G401.6 (cell line): ENCODE data around the gene NFYC.
"Not testable (repeated sequence)": the region's sequence is repeated elsewhere in the genome, so short reads cannot be mapped to it uniquely, and the experiment has no call there.

Experiments
- FAIRE-seq: peaks from 2 replicates; lab custom pipeline; 2012; peaks lifted over from hg19 to GRCh38; lab: Jason Lieb, UNC

Gene NFYC

DNA sequence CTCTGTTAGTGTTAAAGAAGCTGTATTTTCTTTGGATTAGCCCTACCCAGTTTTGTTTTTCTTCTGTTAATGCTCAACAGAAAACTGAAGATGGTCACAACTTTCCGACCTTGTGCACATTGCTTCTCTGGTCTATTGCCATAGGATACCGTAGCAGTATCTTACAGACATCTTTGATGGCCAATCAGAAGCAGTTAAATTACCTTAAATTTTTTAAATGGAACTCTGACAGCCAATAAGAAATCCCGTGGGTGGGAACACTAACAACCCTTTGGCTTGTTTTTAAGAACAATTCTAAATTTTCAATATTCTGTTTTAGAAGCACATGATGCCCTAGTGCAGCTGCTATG lies 17.2 kb downstream of the NFYC start:
- FAIRE-seq = no peak

DNA sequence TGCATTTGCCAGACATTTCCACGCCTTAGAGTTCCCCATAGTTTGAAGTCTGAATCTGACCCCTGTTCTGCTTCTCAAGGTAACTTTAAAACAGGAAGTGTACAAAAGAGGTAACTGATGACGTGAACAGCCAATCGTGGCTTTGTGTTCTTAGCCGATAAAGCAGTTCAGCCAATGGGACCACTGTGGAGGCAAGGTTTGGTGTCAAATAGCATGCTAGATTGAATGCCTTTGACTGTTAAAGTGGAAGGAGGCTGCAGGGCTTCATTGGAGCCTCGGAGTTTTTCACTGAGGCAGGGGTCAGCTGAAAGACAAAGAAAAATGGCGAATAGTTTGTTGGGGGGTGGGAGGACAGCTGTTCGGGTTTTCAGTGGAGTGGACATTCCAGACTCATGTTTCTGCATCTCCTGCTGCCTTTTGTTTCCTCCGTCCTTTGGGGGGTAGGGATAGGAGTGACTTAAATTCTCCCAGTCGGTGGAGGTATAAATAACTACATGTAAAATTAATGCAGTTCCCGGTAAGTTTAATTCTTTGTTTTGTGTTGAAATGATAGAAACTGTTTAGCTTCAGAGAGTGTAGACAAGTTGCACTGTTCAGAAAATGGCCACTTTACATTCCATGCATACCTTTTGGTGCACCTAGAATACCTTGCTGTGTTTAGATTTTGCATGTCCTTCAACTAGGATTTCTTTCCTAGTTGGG lies 17.7 kb downstream of the NFYC start:
- peak; percentile 97 for FAIRE-seq

DNA sequence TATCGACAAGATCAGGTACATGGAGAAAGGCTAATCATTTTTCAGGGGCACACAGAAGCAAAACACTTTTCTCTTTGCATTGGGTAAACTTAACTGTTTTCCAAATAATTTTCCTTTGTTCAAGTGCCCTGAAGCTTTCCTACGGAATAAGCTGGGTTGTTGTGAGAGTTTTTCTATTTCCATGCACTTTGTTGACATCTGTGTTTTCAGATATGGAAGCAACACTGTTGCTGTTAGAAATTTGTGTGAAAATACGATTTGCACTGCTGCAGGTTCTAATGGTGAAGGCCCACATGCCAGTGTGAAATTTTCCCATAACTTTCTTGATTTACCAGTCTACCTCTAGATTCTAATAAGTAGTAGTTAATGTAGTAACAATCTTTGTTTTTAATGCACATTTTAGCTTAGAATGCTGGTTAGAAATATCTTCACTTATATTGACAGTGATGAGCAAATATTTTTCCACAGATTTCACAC lies 18.3 kb downstream of the NFYC start:
- peak; percentile 28 for FAIRE-seq

DNA sequence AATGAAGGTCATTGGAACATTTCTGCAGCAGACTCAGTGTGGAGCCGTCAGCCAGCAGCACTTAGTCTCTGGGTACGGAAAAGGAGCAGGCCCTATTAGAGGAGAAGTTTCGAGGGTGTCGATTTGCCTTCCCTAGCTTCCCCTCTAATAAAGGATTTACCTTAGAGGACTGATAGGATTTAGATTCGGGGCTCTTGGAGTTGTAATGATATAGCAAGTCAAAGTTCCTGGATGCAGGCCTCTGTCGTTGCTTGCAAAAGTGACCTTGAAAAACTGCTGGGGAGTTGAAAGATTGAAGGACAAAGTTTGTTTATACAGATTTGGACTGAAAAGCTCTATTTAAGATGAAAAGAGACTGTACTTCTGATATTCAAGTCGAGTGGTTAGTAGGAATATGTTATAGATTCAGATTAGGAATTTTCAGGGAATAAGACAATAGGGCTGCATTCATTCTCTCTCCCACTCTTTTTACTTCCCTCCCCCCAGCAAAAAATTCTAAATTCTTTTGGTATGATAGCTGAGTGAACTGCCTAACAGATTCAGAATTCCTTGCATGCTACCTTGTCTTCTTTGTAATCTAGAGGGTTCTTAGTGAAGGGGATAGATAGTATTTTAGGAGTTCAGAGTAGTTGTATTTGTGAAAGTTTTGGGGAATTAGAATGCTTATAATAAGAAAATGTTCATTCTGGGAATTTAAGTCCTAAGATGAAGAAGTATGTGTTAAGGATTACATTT lies 19.2 kb downstream of the NFYC start:
- FAIRE-seq = no peak

DNA sequence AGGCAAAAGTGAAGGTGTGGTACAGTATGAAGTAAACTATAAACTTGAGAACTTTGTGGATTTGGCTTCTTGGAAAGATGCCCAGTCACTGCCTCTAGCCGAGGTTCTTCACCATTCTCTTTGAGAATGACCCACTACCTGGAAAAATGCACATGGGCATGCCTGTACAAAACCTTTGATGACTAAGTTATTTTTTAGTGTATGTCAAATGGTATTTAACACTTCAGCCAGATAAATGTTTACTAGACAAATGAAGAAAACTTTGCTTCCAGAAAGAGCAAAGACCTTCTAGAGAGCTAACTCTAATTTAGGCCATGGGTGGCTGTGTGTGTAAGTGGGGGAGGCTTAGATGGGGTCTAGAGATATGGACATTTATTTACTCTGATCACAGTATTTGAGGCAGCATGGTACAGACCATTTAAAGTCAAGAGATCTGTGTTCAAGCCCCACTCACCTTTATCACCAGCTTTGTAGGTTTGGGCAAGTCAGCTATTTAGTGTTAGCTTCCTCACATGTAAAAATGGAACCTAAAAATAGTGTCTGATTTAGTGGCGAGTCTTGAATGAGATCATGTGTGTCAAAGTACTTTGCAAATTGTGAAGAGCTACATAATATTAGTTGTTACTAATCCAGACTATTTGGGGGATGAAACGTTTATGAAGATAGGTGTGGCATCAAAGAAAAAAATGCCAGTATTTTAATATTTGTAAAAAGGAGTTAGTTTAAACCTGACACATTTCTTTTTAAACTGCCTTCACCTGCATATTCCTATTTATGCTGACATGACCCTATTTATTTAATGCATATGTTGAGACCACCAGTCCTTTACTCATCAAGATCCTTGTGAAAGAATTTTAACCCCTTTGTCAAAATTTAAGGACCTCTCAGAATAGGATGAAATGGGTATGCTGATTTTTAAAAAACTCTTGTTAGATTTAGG lies 20.2 kb downstream of the NFYC start:
- FAIRE-seq = no peak

DNA sequence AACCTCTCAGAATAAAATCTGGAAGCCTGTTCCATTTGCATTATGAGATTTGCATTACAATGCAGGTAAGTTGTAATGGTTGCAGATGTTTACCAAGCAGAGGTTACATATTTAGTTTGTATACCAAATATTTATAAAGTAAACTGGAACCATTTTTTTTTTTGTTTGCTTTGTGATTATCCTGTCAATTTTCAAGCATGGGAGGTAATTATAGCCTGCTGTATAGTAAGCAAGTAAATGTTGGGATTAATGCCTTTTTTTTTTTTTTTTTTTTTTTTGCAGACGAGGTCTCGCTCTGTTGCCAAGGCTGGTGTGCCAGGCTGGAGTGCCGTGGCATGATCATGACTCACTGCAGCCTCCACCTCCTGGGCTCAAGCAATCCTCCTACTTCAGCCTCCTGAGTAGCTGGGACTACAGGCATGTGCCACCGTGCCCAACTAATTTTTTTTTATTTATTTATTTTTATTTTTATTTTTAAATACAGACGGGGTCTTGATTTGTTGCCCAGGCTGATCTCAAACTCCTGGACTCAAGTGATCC lies 21.0 kb downstream of the NFYC start:
- no peak for FAIRE-seq

DNA sequence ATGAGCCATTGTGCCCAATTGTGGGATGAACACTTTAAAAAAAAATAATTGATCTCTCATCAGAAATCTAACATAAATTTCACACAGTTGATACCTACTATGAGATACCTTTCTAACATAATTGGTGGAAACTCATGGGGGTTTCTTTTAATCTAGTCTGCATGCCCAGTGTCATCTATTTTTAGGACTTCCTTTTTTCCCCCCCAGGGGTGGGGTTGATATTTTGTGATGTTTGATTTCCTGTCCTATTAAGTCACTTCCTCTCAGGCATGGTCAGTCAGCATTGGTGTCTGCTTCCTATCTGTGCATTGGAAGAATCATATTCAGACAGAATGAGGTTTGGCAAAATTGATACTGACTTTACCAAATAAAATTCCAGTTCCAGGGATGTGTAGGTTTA lies 21.5 kb downstream of the NFYC start:
- FAIRE-seq = no peak

DNA sequence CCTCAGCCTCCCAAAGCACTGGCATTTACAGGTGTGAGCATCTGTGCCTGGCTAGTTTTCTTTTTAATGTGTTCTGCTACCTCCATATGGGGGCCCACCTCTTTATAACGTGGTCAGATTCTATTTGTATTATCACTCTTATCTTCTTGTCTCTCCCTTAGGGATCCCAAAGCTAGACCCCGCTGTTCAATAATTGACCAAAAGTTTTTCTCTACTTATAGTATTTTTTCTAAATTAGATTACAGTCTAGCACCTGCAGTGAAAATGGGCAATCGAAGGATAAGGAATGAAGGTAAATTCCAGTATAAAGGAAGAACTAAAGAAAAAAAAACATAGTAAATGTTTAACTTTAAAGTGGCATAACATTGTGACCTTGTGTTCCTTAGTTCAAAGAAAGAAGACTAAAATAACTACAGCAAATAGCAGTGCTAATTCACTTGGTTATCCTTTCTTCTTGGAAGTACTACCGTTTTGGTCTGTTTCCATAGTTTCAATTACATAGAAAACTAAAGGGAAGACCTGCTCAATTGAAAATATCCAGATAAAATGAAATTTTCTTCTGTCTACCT lies 24.1 kb downstream of the NFYC start:
- FAIRE-seq = no peak

DNA sequence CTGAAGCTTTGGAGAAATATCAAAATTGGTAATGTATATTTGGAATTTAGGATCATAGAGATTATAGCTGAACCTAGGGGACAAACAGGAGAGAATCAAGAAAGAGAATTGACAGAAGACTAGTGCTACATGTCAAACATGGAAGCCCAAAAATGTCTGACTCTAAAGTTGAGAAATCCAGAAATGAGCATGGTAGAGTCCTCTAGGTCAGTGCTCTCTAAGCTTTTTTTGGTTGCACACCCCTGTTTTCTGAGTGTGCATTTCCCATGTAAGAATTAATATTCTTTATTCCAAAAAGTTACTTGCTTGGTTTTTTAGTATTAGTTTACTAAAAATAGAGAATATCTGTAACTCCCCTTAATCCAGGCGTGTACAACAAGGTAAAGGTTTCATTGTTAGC lies 25.6 kb downstream of the NFYC start:
- no peak for FAIRE-seq

DNA sequence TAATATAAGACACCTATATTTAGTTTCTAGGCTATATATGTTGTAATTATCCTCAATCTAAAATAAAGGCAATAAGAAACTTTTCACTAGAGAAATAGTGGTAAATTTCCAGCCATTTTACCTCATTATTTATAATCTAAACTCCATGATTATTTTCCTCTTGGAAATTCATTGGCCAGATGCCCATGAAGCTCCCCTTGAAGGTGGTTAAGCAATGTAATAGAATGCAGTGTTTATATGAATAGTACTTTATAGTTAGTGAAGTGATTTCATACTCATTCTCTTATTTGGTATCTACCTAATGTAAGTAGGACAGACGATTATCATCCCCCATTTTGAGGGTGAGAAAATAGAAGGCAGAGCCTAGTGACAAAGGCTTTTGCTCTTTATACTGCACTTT lies 26.5 kb downstream of the NFYC start:
- no peak for FAIRE-seq

DNA sequence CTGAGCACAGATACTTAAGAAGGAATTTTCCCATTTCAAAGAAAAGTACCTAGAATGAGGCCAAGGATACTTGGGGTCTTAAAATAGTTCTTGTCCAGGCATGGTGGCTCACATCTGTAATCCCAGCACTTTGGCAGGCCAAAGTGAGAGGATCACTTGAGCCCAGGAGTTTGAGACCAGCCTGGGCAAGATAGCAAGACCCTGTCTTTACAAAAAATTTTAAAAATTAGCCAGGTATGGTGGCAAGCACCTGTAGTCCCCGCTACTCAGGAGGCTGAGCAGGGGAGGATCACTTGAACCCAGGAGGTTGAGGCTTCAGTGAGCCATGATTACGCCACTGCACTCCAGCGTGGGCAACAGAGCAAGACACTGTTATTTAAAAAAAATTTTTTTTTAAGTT lies 29.0 kb downstream of the NFYC start:
- FAIRE-seq = no peak

DNA sequence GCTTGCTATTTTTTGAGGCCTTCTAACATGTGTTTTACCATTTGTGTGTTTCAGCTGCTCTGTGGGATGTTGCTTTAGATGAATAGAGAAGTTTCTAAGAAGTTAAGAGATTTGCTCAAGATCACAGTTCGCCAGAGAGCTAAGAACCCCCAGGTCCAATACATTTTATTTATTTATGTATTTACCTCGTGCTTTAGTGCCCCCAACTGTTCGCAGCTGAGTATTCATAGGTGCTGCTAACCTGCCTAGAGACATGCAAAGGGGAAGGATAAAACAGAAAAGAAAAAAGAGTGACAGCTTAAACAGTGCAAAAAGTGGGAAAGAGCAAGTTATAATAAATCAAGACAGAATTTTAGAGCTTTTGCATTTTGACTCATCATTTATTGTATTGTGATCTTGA lies 31.1 kb downstream of the NFYC start:
- no peak for FAIRE-seq

DNA sequence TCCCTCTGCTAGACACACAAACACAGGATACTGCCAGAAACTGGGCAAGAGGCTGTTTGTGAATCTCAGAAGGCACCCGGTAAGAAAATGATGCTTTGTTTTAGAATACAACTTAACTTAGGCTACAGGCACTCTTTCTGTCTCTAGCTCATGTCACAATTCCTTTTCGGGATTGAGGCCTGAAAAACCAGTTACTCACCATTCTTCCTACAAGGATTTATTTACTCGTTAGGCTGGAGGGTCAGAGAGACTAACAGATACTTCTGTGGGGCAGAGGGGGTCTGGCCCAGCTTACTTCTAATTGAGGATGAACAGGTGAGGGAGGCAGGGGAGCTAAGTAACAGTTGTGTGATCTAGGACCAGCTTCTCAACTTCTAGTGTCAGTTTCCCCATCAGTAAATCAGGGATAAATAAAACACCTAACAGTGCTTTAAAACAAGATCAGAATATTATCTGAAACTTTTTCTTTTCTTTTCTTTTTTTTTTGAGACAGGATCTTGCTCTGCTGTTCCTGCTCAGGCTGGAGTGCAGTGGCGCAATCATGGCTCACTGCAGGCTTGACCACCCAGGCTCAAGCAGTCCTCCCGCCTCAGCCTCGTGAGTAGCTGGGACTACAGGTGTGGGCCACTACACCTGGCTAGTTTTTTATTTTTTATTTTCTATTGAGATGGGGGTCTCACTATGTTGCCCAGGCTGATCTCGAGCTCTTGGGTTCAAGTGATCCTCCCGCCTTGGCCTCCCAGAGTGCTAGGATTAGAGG lies 31.9 kb downstream of the NFYC start:
- no peak for FAIRE-seq

DNA sequence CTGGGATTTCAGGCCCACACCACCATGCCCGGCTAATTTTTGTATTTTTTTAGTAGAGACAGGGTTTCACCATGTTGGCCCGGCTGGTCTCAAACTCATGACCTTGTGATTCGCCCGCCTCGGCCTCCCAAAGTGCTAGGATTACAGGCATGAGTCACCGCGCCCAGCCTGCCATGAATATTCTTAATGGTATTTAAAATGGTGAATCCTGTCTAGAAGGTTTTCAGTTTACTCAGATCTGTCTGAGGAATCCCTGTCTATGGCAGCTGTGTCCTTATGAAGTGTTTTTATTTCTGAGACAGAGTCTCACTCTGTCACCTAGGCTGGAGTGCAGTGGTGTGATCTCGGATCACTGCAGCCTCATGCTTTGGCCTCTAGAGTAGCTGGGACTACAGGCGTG lies 36.2 kb downstream of the NFYC start:
- FAIRE-seq = not testable (repeated sequence)

DNA sequence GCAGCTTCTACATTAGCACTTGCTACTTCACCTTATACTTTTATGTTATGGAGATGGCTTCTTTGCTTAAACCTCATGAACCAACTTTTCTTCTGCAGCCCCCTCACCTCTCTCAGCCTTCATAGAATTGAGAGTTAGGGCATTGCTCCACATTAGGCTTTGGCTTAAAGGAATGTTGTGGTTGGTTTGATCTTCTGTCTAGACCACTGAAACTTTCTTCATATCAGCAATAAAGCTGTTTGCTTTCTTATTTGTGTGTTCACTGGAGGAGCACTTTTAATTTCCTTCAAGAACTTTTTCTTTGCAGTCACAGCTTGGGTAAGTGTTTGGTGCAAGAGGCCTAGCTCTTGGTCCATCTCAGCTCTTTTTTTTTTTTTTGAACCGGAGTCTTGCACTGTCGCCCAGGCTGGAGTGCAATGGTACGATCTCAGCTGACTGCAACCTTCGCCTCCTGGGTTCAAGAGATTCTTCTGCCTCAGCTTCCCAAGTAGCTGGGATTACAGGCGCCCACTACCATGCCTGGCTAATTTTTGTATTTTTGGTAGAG lies 37.9 kb downstream of the NFYC start:
- not testable (repeated sequence) for FAIRE-seq

DNA sequence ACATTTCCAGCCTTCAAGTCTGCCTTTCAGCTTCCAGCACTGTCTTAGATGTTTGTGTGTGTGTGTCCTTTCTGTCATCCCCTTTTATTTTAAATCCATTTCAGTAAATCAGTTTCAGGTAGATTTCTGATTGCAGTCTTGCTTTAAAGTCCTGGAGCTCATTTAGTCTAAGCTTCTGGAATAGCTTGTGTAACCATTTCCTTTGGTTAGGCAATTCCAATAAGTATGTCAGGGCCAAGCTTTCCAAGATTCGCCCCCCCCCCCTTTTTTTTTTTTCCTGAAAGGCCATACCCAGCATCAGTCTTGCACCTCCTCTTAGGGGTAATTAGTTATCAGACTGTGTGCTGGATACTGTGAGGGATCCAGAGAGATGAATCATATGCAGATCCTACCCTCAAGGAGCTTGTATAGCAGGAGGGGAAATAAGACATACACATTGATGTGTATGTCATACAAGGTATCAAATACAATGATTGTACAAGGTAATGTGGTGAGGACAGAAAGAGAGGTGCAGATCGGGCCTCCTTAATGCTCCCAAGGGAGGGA lies 41.3 kb downstream of the NFYC start:
- FAIRE-seq = no peak

DNA sequence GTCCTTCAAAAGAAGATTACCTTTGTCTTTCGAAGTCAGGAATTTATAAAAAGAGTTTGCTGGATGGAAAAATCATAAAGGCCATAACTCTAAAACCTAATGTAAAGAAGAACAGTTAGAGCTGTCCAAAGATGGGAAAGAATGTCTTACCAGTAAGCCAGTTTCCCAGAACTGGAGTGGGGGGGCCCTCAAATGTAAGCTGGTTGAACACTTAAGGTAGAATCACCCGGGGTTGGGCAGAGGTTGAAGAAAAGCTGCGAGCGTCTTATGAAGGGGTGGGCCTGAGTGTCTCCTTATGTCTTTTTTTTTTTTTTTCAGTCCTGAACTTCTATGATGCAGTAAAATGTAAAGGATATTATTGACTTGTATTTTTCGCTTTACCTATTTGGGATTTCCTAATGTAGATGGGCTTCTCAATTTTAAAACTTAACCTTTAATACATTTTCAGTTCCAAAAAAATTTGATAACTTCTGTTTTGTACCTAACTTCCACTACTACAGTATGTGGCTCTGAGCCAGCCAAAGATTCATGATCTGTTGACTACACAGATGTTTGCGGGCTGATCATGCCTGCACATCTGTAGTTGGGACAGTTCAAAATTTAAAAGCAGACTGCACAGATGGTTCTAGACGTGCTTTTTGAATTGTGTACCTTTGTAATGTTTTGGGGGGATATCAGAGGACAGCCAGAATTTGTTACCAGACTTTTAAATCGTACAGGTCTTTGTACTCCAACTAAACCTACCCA lies 43.6 kb downstream of the NFYC start:
- no peak for FAIRE-seq

DNA sequence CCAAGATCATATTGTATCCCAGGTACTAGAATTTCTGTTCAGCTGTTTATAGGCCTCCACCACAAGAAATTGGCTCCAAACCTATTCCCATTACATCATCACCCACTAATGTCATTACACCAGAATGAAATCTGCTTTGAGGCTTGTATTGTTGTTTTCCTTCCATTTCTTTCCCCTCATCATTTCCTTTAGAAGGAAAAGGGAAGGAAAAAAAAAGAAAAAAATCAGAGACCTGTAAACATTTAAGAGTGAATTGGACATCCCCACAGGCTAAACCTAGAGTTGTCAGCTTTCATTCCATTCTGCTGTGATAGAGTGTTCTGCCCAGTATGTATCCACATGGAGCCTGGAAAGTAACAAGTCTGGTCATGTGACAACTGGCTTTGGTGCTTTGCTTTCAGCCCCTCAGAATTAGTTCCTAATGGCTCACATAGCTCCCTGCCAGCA lies 44.6 kb downstream of the NFYC start:
- no peak for FAIRE-seq

DNA sequence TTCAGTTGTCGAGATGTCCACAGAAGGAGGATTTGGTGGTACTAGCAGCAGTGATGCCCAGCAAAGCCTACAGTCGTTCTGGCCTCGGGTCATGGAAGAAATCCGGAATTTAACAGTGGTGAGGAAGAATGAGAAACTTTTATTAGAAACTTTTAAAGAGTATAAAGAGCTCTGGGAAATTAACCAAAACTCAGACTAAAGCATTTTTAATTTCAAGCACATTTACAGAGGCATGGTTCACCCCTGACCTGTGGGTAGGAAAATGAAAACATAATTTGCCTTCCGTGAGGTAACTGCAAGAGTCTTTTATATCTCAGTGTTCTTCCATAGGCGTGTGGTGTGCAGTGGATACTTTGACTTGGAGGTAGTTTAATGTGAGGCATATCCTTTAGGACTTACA lies 47.3 kb downstream of the NFYC start:
- FAIRE-seq = no peak

DNA sequence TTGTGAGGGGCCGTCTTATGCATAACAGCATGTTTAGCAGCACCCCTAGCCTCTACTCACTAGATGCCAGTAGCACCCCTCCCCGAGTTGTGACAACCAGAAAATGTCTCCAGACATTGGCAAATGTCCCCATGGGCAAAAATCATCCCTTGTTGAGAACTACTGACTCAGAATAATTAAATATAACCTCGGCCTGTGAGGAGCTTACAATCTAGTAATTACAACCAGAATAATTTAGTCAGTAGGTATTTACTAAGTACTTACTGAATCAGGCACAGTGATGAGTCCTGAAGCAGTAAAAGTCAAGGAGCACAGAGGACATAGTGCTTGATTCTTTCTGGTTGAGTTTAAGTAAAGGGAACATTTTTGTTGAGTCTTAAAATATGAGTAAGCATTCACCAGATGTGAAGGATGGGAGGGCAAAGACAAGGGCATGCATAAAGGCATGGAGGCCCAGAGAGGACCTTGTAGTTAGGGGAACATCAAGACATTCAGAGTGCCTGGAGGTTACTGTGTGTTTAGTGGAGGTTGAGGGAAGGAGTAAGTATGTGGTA lies 48.0 kb downstream of the NFYC start:
- FAIRE-seq = no peak
